Esophagus muscularis mucosa (tissue), 4 donors: Measurements from ENCODE around the gene XCR1.

ENCODE experiments used
- CTCF ChIP-seq, 3 experiments: fragments of 200-600 bp in 2 of 3; fragments of 450-650 bp in 1 of 3; sonication (generic) in 2 of 3; IDR thresholded peaks; one replicate each; pipeline ENCODE4 v1.5.1; 2017 to 2019; ENCODE audit warnings: antibody characterized with exemption in 3 of 3, mild to moderate bottlenecking in 2 of 3, moderate library complexity in 1 of 3
- EP300 ChIP-seq: sonication (generic); formaldehyde crosslinking; IDR thresholded peaks from one replicate; pipeline ENCODE4 v1.6.1; 2017; ENCODE audit warnings: antibody characterized with exemption
- POLR2AphosphoS5 ChIP-seq, 2 donors: sonication (generic); formaldehyde crosslinking; IDR thresholded peaks; one replicate each; pipeline ENCODE4 v1.6.1; 2017; ENCODE audit warnings: antibody characterized with exemption in 2 of 2

DNA sequence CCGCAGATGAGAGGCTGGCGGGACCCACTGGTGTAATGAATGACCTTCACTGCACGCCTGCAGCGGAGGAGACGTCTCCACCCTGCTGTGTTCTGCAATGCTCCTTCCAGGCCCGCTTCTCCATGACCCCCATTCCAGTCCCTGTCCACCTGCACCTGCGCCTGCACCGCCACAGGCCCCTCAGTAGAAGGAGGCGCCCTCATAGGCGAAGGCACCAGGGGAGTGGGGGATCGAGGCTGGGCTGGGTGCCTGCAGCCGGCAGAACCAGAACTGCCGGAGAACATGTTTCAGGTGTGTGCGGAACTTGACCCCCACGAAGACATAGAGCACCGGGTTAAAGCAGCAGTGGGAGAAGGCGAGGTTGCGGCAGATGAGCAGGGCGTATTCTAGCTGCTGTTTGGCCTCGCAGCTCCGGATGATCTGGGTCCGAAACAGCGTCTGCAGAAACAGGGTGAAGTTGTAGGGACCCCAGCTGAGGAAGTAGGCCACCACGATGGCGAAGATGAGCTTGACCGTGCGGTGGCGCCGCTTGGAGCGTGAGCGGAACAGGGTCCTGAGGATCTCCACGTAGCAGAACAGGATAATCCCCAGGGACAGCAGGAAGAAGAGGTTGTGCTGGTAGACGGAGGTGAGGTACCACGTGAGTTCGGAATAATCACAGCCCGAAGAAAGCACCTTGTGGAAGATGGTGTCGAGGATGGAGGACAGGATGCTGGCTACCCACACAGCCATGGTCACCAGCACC lies 6.3 kb downstream of the XCR1 start:
- TF ChIP-seq CTCF (IDR thresholded peaks at IDR 0.05) (no peak), EP300 (no peak), POLR2AphosphoS5 (IDR thresholded peaks at IDR 0.05) (no peak)
